Activated CD4-positive, CD25-positive, alpha-beta regulatory T cell treated with anti-CD3 and anti-CD28 coated beads, Interleukin-2, amount 50 U/mL, for 72 hours (primary cell): ENCODE results near the gene GSDME.

Source experiments
- DNase-seq: peaks from one replicate; pipeline ENCODE4 v3.0.0; 2021

GSDME gene

DNA sequence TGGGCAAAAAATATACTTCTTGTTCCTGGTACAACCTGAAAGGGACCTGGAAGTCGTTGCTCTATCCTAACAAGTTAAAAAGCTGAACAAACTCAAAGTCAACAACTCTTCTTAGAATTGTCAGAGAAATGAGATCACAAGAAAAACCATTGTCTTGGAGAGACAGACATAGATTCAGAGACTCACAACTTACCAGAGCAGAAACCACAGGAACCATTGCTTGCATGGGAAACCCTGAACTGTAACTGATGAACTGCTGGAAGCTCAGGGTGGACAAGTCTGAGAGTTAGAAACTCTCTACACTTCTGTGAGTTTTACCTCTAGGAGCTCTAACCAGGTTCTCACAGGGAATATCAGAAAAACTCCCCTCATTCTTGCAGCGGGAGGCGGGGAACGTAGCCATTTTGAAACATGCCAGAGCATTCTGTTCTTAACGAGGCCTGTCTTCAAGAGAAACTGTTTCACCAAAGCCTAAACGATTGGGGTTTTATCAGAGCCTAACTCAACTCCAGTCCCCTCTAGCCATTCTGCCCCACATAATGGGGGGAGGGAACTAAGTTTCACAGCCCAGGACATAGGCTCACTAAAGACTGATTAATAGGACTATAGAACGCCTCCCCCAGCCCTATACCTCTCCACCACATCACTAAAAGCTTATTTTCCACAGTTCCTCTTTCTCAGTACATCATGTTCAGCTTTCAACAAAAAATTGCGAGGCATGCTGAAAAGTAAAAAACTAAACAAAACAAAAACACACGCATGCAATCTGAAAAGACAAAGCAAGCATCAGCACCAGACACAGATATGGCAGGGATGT is 12.0 kb upstream of the GSDME start:
- no peak for DNase-seq

DNA sequence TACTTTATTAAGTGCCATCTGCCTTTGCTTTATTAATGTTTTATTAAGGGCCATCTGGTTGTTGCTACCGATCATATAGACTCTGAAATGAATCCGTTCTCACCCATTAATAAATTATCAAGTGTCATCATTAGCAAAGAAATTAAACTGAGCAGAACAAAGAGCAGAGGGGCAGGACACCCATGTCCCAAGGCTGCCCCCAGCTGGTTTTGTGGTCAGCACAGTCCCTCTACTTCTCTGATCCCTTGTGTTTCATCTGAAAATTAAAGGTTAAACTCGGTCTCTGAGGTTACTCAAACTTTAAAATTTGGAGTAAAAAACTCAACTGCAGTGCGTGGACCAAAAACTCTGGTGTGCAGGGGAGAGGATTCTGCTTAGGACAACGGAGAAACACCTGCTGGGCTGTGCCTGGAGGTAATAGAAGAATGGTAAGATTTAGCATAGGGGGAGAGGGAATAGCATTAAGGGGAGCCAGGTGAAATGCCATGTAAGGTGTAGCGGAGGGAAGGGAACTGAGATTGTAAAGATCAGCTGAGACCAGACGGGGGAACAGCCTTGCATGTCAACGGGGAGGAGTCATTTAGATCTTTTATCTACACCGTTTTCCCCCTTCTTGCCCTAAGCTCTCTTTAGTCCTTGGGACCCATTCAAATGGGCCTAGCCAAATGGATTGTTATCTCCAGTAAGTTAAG is 10.8 kb upstream of the GSDME start:
- no peak for DNase-seq

DNA sequence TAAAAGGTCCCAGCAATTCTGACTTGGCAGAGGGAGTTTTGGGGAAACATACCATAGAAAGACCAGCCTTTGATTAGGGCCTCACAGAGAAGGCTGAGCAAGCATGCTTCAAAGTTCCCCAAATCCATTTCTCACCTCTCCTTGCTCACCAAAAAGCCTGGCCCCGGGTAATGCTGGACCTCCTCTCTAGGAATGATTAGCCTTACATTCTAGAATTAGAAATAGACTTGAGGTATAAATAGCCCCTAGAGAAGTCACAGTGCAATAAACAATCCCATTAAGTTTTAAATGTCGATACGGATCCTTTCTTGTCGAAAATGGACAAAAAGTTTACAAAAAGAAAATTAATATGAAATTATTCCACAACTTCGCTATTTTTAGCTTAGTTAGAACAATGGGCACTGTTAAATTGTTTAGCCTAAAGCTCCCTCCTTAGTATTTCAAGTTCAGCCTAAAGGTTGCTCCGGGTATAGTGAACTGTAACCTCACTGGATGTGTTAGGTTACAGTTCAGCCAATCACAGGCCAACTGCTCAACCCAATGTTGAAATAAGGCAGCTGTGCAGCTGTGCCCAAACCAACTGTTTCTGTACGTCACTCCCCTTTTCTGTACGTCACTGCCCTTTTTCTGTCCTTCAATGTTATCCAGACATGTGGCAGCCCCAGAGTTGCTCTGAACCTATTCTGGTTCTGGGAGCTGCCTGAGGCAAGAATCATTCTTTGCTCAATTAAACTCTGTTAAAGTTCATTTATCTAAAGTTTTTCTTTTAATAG is 7.9 kb upstream of the GSDME start:
- no peak for DNase-seq

DNA sequence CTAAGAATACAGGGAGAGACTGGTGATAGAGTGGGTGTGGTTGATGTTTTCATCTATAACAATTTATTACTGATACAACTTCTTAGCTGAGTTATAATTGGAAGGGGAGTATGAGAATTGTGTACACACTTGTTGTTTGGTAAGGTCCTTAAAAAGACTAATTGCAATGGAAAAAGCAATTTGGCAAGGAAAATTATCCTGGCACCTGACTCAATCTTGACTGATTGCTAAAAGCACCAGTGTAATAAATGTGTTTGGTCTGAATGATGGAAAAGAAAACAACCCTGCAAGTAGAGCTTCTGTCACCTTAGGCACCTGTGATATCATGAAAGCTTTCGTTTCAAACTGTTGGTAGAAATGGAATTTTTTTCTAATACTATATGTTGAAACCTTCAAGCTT is 6.7 kb upstream of the GSDME start:
- DNase-seq = no peak

DNA sequence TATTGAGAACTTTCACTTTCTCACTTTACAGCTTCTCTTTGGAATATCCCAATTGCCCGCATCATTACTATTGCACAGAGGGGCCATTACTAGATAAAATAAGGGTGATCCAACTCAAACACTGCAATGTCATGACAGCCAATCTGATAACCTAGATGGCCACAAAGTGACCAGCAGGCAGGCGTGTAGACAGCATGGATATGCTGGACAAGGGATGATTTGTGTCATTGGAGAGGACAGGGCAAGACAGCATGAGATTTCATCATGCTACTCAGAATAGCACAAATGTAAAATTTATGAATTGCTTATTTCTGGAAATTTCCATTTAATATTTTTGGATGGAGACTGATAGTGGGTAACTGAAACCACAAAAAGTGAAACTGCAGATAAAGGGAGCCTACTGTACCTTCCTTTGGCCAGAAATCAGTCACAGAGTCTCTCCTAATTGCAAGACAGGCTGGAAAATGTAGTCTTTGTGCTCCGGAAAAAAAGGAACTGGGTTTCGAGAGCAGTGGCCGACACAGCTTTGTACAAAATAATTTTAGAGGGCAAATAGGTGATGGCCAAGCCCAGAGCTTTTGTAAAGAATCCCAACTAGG is 6.1 kb upstream of the GSDME start:
- DNase-seq = no peak

DNA sequence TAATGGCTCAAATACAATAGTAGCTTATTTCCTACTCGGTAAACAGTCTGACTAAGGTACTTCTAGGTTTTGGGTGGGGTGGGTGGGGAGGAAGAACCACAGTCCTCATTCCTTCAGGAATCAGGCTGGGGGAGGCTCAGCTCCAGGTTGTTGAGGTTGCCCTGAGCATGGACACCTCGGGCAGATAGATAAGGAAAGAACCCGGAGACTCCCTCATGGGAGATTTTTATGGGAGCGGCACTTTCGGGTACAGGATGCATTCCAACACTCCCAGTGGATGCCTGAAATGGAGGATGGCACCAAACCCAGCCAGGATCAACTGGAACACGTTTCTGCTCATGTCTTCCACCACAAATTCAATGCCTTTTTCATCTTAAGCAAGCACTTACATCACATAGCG is 5.5 kb upstream of the GSDME start:
- DNase-seq = no peak

DNA sequence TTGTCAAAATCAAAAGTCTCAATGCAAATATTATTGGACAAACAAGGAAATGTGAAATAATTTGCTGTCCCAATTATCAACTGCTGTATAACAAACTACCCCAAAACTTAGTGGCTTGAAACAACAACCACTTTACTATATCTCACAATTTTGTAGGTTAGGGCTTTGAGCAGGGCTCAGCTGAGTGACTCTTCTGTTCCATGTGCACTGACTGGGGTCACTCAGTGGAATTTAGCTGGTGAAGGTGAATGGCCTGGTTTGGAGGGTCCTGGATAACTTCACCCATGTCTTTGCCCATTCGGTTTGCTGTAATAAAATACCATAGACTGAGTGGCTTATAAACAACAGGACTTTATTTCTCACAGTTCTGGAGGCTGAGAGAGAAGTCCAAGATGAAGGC is 3.7 kb upstream of the GSDME start:
- no peak for DNase-seq

DNA sequence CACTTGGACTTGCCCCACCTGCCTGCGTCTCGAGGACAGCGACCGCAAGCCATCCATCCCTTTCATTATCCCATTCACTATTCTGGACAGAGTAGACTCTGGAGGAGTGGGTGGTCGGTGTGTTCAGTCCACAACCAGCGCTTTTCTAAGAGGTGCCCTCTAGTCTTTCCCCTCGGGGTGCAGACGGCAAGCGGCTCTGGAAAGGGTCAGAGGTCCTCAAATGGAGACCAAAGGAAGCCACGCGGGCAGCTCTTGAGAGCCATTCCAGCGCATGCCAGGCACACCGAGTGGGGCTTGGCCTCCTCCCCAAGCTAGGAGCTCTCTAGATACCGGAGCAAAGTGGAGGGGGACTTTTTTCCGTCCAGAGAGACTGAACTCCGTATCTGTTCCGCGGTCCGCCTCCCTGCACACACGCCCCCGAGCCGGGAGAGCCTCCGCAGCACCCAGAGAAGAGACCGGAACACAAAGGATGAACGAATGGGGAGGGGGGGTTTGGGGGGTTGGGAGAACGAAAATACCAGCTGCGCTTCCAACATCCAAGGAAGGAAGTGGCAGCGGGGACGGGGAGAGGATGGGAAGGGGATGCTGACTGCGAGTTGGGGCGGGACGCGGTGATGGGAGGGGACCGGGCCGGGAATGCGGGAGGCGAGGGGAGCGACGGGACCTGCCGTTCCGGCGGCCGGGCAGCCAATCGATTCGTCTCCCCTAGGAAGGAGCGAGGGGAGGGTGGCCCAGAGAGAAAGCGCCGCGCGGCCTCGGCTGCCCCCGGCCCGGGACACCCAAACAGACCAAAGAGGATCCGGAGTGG is 515 bp downstream of the GSDME start:
- peak; percentile 31 for DNase-seq

DNA sequence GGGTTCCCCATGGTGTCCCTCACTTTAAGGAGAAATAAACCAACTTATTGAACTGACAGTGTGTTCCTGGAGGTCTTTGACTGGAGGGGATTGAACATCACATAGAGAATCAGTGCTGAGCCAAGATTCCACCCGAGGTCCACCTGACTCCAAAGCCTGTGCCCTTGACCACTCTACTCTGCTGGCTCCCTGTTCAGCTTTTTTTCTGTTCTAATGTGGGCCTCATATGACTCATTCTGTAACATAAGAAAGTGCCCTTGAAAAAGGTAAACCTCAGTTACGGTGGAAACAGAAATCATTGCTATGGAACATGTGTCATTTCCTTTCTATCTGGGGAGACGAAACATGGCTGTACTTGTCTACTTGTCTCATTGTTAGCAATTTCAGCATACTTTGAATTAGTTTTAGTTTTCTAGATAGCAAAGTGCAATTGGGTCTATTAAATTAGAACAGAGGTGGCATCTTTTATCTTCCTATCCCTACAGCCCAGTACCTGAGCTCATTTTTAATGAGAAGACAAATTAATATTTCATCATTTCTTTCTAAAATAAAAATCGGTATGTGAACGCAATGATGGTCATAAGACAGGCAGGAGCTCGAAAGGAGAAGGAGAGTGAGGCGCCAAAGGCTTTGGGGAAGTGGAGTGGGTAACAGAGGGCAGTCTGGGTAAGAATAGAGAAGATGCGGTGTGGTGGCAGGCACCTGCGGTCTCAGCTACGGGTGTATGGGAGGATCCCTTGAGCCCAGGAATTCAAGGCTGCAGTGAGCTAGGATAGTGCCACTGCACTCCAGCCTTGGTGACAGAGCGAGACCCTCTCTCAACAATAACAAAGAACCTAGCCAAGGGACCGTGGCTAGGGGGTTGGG is 1.5 kb downstream of the GSDME start:
- no peak for DNase-seq

DNA sequence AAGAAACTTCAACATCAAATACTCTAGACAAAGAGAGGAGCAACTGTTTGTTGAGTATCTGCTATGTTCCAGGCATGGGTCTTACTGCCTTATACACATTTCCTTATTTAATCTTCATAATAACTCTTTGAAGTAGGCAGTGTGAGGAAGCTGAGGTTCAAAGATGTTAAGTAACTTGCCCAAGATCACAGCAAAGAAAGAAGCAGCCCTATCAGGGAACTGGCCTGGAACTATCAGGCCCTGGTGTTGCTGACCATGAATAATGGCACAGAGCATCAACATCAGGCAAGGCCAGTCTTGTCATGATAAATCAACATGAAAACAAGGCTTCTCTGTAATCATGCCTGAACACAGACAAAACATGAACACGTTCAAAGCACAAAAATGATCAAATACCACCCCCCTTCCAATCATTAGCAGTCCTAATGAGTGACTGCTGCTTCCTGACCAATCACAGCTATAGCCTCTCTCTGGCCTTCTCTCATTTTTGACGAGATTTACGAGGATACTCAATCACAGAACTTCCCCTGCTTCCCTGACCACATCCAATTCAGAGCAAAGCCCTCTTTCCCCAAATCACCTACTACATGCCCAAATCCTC is 2.3 kb downstream of the GSDME start:
- no peak for DNase-seq

DNA sequence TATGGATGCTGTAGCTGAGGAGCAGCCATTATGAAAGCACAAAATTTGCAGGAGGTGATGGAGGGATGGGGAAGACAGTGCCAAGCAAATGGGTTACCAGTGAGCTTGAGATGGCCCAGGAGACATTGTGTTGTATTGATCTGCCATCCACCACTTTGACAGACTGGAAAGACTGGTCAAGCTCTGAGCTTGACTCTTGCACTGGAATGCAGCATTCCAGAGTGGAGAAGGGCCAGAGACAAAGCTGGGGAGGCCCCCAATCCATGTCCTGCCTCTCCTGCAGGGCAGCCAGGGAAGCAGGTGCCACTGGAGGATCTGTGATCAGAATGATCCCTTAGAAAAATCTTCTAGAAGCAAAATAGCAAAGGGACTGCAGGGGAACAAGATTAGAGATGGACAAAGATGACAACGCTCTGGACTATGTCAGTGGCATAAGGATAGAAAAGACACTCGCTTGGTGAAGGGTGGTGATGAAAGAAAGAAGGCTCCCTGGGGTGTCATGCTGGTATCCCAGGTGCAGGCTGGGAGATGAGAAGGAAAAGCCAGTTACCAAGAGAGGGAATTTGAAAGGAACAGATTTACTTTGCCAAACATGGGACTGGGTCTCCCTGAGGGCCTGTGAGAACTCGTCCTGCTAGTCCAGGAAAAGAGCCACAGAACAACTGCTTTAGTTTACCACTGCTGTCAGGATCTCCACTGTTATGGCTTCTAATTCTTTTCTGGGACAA is 5.0 kb downstream of the GSDME start:
- DNase-seq = no peak

DNA sequence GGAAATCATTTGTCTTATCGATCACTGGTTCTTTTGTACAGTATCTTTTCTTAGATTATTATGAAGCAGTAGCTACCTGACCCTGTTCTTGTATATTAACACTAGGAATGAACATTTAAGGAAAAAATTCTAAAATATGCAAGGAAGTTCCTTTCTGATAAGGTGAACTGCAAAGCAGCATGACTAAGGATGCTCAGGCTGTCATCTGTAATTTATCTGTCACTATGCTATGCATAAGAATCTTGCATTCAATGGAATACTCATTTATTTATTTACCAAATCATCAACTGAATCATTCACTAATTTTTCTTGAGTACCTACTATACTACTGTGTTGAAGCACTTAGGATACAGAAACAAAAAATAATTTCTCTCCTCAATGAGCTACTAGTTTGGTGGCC is 5.8 kb downstream of the GSDME start:
- DNase-seq = no peak

DNA sequence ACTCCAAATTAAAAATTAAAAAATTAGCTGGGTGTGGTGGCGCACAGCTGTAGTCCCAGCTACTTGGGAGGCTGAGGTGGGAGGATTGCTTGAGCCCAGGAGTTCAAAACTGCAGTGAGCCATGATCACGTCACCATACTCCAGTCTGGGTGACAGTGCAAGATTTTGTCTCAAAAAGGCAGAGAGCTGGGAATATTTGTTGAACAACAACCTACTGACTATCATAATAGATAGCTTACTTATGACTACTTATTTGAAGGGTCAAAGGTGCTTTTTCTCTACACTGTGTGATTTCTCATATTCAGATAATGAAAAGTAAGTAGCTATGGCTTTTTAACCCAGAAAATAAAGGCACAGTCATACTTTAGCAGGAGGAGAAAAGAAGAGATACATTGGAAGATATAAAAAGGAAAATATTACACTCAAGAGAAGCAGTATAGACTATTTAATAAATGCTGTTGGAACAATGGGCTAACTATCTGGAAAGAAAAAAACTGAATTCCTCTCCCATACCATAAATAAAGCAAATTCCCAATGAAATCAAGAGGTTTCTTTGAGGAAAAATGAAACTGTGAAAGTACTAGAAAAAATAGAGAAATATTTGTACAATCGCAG is 6.7 kb downstream of the GSDME start:
- DNase-seq = no peak

DNA sequence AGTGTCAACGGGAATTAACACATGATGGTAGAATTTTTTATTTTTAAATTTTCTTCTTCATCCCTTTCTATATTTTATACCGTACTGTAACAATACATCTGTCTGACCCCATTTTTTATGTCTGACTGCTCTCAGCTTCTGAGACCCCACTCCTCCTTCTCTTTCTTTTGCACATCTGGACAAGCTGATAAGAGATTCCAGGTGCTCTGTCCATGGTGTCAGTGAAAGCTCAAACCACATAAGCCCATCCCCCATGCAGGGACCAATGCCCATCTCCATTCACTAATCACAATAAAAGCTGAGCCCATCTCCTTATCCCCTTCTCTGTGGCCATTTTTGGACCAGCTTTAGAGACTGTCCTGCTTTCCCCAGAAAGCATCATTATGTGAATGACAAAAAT is 8.7 kb downstream of the GSDME start:
- DNase-seq = no peak

DNA sequence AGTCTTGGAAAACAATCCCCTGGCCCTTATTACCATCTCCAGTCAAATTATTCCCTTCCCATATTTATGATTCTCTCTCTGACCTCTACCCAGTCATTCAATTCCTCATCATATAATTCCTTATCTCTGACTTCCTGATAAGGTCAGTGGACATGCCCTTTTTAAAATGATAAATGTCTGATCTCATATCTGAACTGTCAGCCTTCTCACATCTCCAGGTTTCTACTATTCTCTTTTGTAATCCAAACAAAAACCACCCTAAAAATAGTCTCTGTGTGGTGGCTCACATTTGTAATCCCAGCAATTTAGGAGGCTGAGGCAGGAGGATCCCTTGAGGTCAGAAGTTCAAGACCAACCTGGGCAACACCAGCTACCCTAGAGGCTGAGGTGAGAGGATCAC is 11.9 kb downstream of the GSDME start:
- no peak for DNase-seq

DNA sequence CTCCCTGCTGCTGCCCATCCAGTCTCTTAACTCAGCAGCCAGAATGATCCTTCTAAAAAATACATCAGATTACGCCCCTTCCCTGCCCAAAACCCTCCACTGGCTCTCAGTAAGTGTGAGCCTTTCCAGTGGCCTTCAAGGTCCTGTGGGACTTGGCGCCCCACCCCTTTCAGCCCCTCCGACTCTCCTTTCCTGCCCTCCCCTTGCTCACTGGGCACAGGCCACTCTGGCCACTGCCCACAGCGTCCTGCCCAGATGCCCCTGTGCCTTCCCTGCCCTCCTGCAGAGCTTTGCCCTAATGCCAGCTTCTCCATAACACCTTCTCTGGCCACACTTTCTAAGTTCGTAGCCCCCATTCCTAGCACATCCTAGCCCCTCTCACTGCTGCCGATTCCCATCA is 13.8 kb downstream of the GSDME start:
- no peak for DNase-seq

DNA sequence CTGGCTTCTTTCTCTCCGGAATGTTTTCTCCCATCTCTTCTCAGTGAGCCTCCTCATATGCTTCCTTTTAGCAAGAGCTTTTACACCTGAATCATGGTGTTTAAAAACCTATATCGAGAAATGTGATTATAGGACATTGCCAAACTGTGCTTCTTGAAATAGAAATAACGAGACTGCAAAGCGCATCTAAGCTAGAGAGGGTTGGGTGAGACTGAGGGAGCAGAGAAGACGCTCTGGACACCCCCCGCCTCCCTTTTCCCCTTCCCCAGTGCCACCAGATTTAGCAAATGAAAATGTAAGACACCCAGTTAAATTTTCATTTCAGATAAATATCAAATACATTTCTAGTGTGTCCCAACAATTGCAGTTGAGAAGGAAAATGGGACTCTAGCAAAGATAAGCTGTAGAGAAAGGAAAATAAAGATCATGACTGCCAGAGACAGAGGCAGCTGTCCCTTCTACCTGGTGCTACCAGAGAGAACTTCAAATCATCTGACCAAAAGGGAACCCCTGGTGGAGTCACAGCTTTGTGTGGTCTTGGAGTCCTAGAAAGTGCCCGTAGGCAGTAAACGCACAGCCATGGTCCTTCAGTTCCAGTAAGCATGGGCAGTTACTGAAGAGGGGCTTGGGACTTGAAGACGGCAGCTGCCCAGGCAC is 14.6 kb downstream of the GSDME start:
- DNase-seq = no peak

DNA sequence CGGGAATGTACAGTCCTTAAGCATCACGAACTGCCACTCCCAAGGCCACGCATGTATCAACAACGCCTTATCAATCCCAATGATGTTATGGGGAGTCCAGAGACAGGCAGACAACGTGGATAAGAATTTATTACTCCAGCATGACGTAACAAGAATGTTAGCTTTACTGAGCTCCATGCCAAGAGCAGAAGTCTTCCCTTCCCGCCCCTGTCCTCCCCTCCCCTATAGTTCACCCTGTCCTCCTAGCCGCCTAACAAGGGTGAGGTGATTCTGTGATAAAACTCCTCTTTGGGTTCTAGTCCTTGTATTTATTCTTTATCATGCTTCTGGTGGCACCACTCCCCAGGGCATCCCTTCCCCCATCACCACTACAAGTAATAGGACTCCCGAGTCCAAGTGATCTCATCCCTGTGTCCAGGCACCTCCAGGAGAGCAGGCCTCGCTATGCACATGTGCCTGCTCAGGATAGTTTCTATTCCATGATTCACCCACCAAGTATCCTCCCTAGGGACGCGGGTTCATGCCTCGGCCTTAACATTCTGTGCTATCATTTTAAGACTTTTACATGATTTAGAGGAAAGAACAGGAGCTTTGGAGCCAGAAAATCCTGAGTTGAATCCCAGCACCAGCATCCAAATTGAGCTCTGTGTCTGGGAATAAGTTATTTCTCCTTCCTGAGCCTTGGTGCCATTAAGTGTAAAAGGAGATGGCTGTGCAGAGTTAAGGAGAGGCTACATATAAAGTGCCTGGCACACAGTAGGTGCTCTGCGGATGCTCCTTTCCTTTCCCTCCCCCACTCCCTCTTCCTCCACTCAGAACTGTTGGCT is 15.4 kb downstream of the GSDME start:
- no peak for DNase-seq

DNA sequence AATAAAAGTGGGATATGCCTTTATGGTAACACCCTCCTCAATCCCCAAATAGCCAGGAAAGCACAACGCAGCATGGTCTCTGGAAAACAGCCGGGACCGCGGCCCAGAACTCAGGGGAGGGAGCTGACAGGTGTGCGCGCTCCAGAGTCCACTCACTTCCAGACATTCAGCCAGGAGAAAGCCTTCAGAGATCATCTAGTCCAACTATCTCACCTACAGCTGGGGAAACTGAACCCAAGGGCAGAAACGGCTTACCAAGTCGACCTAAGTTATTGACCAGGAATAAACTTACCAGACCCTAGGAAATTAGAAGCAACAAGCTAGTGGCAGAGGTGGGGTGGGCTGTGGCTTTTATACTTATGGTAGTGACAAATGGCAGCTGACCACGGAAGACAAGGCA is 16.4 kb downstream of the GSDME start:
- no peak for DNase-seq
